HG02884 (cell line): ENCODE results near the gene LPO.

ENCODE experiments used
- ATAC-seq: cut with Tn5 transposase; IDR thresholded peaks from one replicate; pipeline ENCODE4 v1.9.1; 2021; ENCODE audit warnings: mild to moderate bottlenecking, moderate library complexity; ENCODE audit not compliant: unreplicated experiment

Gene LPO

DNA sequence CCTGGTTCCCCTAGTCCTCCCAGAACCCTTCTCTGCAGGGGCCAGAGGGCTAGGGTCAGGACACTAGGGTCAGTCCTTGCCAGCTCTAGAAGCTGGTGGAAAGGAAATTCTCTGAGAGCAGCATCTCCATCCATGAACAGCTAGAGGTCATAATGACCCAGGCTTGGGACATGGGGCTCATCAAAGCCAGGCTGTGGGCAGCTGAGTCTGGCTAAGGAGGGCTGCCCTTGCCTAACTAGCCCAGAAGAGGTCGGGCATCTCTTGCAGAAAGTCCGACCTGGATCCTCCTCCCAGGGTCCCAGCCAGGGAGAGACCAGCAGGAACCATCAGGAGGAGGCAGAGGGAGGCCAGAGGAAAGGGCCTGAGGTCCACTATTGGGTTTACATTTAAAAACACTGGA is 38.0 kb downstream of the LPO start:
- no peak for ATAC-seq

DNA sequence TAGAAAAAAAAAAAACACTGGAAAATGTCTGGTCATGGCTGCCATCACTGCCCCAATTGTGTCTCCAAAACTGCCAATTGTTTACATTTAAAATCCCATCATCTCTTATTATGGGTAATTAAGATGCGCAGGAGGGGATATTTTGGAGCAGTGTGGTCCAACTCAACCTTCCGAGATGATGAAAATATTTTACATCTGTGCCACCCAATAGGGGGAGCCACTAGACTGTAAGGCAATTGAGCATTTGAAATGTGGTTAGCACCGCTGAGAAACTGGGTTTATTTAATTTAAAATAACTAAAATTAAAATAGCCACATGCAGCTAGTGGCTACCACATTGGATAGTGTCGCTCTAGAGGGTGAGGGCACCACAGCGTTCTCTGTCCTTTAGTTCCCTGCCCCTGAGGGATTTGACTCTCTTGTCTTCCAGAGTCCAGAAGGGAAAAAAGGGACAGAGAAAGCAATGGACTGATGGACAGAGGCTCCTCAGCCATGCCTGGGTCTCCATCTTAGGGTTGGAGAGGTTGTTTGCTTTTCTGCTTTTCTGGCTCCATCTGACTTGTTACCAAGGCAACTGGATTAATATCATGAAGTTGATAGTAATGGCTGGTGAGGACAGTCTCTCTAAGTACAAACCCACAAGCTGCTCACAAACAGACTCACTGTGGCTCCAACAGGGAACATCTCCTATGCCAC is 38.9 kb downstream of the LPO start:
- ATAC-seq: no peak

GRCh38 chr17:58277802-58278595 is 39.6 kb downstream of the LPO start:
- no peak for ATAC-seq

GRCh38 chr17:58278661-58279015 is 40.3 kb downstream of the LPO start:
- no peak for ATAC-seq

- ATAC-seq: no peak
Observed at GRCh38 chr17:58279016-58279711, 40.8 kb downstream of the LPO start.

DNA sequence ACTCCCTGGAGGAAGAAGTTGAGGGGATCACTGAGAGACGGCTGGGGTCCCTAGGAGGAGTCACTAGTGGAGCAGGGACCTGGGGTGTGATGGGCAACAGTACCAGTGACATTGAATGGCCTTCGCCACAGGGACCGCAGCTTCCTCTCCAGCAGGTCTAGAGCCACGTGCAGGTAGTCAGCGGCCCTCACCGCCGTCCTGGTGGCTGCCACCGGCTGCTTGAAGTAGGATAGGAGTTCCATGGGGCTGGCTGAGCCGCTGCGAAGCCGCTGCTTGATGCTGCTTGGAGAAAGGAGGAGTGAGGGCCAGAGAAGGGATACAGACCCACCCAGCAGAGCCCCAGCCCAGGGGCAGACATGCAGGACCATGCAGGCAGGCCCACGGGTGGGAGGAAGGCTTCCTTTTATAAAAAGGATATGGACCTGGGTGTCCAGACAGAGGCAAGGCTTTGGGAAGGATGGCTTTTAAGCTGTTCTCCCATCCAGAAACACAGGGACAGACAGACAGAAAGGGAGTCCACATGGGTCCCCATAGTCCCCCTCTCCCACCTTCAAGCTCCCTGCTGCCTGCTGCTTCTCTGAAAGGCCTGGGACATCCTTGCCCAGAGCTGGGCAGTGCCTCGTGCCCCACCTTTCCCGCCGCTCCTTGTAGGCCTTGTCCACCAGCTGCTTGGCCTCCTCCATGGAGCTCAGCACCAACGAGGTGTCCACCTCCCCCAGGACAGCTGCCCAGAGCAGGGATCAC is 41.5 kb downstream of the LPO start:
- no peak for ATAC-seq

DNA sequence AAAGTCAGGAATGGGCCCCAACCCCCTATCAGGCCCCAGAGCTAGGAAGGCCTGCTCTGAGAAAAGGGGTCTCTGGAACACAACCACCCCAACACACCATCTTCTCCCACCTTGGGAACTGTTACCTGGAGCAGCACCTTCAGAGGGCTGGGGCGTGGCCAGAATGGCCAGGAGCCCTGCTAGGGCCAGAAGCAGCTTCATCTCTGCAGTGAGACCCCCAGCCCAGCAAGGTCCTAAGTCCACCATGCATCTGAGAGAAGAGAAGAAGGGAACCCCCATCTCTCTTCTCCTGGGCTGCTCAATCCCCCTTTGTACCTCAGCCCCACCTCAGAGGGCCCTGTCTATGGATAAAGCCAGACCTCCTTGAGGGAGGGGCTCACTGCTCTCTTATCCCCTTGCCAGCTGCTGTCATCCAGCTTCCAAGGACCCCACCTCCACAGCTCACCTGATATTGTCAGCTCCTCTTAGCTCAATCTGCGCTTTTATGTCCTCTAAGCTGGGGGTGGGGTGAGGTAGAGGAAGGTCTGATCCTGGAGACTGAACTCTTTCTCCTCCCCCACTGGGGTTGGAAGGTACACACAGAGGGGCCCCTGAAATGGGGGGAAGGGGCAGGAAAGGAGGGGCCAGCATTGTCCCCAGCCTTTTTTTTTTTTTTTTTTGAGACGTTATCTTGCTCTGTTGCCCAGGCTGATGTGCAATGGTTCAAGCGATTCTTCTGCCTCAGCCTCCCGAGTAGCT is 42.3 kb downstream of the LPO start, which contains the start of gene MPO:
TSS of gene MPO (minus strand) at position 456 of the 738 bp plus-strand sequence. CDS start at position 279, 177 bp downstream.
- ATAC-seq: no peak

- ATAC-seq: no peak
Observed at GRCh38 chr17:58281511-58282011, 43.2 kb downstream of the LPO start.

- ATAC-seq: no peak
Observed at GRCh38 chr17:58282442-58282841, 44.1 kb downstream of the LPO start.

DNA sequence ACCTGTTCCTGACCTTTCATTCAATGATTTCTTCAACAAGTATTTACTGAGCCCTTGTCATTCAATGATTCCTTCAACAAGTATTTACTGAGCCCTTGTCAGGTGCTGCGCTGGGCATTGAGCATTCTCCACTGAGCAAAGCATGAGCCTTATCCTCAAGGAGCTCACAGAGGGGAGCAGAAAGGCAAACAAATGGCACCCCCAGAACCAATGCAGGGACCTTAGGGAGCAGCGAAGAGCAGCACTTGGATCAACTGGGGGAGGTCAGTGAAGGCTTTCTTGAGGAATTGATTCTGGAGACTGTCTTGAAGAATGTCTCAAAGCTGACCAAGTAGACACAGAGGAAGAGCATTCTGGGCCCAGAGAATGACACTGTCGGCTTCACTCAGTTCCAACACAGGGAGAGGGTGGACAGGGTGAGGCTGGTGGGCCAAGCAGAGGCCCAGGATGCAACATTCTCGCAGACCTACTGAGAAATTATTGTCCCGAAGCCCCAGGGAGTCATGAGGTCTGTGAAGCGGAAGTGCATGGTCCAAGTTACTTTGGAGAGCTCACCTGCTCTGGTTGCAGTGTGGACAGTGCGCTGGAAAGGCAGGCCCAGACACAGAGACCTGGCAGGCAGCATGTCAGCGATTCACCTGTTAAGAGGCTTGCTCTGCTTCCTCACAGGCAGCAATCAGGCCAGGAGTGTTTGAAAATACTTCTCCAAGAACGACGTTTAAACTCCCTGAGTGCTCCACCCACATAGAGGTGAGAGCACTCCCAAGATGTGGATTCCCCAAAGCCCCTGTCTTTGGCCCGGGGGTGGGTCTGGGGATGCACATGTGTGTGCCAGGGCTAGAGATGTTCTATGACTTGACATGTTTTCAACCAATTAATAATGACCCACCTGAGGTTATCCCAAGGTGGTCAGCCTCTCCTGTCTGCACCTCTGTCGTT is 45.6 kb downstream of the LPO start:
- ATAC-seq: no peak

DNA sequence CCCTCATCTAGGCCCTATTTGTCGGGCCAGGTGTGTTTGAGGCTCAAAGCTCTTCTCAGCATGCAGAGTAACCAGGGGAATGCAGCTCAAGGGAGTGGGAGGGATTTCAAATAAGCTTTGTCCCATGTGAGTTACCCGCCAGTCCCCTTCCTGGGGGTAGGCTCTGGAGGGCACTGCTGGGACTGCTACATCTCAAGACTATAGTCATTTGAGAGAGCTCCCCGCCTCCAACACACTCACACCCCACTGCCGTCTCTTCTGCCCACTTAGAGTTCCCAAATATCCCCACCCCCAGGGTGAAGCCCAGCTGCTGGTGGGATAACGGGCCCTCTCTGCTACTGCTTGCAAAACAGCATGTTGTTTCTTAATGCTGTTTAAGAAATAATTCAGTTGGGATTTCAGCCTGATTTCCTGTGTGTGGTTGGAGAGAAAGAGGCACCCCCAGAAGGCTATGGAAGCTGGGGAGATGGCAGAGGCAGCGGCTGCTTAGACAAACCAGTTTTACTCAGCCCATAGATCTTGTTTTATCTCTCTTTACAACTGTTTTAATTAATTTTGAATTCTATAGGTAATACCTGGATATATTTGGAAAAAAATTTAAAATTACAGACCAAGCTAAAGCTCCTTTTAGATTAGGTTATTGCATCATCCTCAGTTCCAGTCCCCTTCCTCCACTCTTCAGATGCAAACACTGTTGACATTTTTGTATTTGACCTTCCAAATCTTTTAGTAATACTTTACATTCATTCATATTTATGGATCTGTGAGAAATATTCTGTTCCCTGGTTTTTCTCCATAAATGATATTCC is 46.4 kb downstream of the LPO start:
- no peak for ATAC-seq

GRCh38 chr17:58285422-58285810 is 47.0 kb downstream of the LPO start:
- ATAC-seq: no peak

- no peak for ATAC-seq
Observed at GRCh38 chr17:58289869-58290268, 51.5 kb downstream of the LPO start.

DNA sequence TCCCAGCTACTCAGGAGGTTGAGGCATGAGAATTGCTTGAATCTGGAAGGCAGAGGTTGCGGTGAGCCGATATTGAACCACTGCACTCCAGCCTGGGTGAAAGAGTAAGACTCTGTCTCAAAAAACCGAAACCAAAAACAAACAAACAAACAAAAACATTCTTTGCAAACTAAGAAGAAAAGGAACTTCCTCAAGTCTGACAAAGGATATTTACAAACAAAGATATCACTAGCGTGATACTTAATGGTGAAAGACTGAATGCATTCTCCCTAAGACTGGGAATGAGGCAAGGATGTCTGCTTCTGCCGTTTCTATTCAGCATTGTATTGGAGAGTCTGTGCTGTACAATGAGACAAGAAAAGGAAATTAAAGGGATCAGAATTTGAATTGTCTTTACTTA is 52.9 kb downstream of the LPO start:
- ATAC-seq: no peak

DNA sequence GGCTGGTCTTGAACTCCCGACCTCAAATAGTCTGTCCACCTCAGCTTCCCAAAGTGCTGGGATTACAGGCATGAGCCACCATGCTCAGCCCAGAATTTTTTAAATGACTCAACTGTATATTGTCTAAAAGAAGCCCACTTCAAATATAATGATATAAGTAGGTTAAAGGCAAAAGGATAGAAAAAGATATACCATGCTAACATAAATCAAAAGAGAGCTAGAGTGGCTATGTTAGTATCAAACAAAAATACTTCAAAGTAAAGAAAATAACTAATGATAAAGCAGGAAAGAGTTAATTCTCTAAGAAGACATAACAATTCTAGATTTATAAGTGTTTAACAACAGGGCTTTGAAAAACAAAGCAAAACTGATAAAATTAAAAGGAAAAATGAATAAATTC is 55.6 kb downstream of the LPO start:
- no peak for ATAC-seq

DNA sequence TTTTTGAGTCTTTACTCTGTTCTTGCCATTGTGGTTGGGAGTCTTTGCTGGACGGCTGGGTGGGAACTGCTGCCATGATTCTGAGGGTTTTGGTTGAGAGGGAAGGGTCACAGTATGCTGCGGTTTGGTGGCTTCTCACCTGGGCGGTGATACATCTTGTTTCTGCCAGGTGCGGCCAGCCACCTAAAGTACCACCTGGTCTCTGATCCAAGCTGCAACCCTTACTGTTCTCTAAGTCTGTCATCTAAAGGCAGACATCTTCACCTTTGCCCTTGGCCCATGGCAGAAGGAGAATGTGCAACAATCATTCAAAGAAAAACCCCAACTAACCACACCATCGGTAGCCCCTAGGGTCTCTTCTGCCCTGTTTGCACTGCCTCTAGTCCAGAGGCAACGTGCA is 62.0 kb downstream of the LPO start:
- ATAC-seq: no peak

GRCh38 chr17:58301504-58302150 is 63.2 kb downstream of the LPO start:
- ATAC-seq: no peak
